Ovary (tissue), 9 donors: ENCODE results near the gene PSD2. TPM values are rescaled to one million over a fixed set of nuclear protein-coding genes. Genes with fewer than 3 reads are reported as not detected.
A peak's percentile ranks its signal among the peaks of the same experiment; 100 is the strongest.

ENCODE experiments used
- DNase-seq, 5 donors: peaks; one replicate each; pipeline ENCODE4 v3.0.0-alpha.2; 2019 to 2020
- H3K27ac ChIP-seq, 2 donors: fragments of 200-600 bp; one replicate each; pipeline versions ENCODE4 v1.5.1 to v1.8.0; 2019 to 2022
- H3K27me3 ChIP-seq: fragments of 200-600 bp; one replicate; pipeline ENCODE4 v1.8.0; 2022
- H3K36me3 ChIP-seq: fragments of 200-600 bp; sonication (generic); one replicate; pipeline ENCODE4 v1.5.1; 2019
- H3K4me1 ChIP-seq: one replicate; pipeline ENCODE4 v1.8.1; 2013; ENCODE audit warnings: mild to moderate bottlenecking, moderate library complexity; ENCODE audit not compliant: insufficient read depth
- H3K4me3 ChIP-seq: fragments of 200-600 bp; sonication (generic); one replicate; pipeline ENCODE4 v1.5.1; 2017
- H3K9me3 ChIP-seq, 2 donors: fragments of 200-600 bp in 1 of 2; sonication (generic) in 1 of 2; one replicate each; pipeline versions ENCODE4 v1.5.1 to v1.8.1; 2013 to 2019; ENCODE audit warnings: mild to moderate bottlenecking in 1 of 2, moderate library complexity in 1 of 2
- EP300 ChIP-seq: sonication (generic); formaldehyde crosslinking; IDR thresholded peaks from one replicate; pipeline ENCODE4 v1.6.1; 2017; ENCODE audit warnings: antibody characterized with exemption
- POLR2A ChIP-seq: fragments of 450-650 bp; IDR thresholded peaks from one replicate; pipeline ENCODE4 v1.6.1; 2017; ENCODE audit warnings: antibody characterized with exemption, mild to moderate bottlenecking, moderate library complexity
- WGBS, 3 donors: extraction: QIAGEN DNeasy Blood & Tissue Kit in 1 of 3; methylation state at CpG; one replicate each; pipeline versions ENCODE4 v1.1.5 to v1.1.7; 2013 to 2017; 5-methylcytosine and 5-hydroxymethylcytosine counted together
- intact Hi-C, 4 donors: fragments of 100-400 bp; cut with DNase I; formaldehyde crosslinking; loops; one replicate each; pipeline versions ENCODE4 v1.11.0 to v1.15.1; 2022 to 2023
- polyA plus RNA-seq, 2 donors: library from polyadenylated mRNA; stranded (reverse); fragments of 200-250 nt in 1 of 2; fragments of 350-450 nt in 1 of 2; fragmentation: Illumina TruSeq in 1 of 2; extraction: RNeasy Lipid Tissue Mini Kit (QIAGEN cat#74804) in 1 of 2; gene quantifications; one replicate each; pipeline ENCODE4 v1.2.3, GENCODE V29; 2013 to 2014
- total RNA-seq, 7 donors: library from RNA; depleted of rRNA in 2 of 7; stranded (reverse); fragments of >200 nt in 2 of 7; fragmentation: NEBNext Ultra II Directional in 3 of 7; extraction: Animal tissue kit (Norgen Biotek cat#: 25700) in 3 of 7; gene quantifications; one replicate each; pipeline versions ENCODE4 v1.1.0 to v1.2.4, GENCODE V29; 2016 to 2023
- TF ChIP-seq, protein P1 (sequence below), 3 donors: fragments of 450-650 bp in 2 of 3; fragments of 200-600 bp in 1 of 3; IDR thresholded peaks; one replicate each; pipeline versions ENCODE4 v1.5.1 to v1.8.0; 2016 to 2022; ENCODE audit warnings: antibody characterized with exemption in 3 of 3, mild to moderate bottlenecking in 1 of 3
- donor health status: DM: no; HTN: no; CAD: no; lungs with moderate emphysema.
- donor health status: DM: no; HTN: no; CAD: no.
- donor health status: Bipolar disorder and iron deficiency.
- donor health status: DM: yes; HTN: yes; CAD: no.
- donor health status: DM: no; HTN: no; CAD: no.
- donor health status: DM: yes; HTN: yes; CAD: no.

Gene PSD2
- total and polyA plus RNA-seq, 9 donors, result 0.05 to 0.37 (median 0.12) TPM; not detected in 2

DNA sequence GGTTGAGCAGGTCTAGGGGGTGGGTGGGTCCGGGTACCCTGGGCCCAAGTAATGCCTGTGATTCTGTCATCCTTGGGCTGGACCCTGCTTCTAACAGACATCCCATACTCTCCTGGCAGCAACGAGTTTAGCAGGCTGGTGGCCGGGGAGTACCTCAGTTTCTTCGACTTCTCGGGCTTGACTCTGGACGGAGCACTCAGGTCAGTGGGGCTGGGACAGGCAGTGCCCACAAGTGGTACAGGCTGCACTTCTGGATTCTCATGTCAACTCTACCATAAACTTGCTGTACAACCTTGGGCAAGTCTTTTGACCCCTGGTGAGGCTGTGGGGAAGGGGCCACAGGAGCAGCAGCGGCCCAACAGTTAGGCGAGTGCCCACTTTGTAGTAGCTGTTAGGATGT, 21.8 kb downstream of the PSD2 start:
- Histone ChIP-seq H3K9me3 (no peaks in the 10 kb centered on the region), H3K4me1 (no peaks in the 10 kb centered on the region), H3K36me3 (no peaks in the 10 kb centered on the region), H3K27me3 (no peaks in the 10 kb centered on the region), H3K27ac (no peak overlapping the region), H3K4me3 (no peak overlapping the region)
- intact Hi-C loops, result no loop called here
- 86 to 94% (median 88%) methylated on average over 8 of the region's 8 CpGs for WGBS, 3 donors
- DNase-seq, result peak in 1 of 5 donors; percentile 10
- TF ChIP-seq EP300, result no peak
- TF ChIP-seq POLR2A, result no peak
- TF ChIP-seq, protein P1, sequence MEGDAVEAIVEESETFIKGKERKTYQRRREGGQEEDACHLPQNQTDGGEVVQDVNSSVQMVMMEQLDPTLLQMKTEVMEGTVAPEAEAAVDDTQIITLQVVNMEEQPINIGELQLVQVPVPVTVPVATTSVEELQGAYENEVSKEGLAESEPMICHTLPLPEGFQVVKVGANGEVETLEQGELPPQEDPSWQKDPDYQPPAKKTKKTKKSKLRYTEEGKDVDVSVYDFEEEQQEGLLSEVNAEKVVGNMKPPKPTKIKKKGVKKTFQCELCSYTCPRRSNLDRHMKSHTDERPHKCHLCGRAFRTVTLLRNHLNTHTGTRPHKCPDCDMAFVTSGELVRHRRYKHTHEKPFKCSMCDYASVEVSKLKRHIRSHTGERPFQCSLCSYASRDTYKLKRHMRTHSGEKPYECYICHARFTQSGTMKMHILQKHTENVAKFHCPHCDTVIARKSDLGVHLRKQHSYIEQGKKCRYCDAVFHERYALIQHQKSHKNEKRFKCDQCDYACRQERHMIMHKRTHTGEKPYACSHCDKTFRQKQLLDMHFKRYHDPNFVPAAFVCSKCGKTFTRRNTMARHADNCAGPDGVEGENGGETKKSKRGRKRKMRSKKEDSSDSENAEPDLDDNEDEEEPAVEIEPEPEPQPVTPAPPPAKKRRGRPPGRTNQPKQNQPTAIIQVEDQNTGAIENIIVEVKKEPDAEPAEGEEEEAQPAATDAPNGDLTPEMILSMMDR (IDR thresholded peaks at IDR 0.05), result no peak

DNA sequence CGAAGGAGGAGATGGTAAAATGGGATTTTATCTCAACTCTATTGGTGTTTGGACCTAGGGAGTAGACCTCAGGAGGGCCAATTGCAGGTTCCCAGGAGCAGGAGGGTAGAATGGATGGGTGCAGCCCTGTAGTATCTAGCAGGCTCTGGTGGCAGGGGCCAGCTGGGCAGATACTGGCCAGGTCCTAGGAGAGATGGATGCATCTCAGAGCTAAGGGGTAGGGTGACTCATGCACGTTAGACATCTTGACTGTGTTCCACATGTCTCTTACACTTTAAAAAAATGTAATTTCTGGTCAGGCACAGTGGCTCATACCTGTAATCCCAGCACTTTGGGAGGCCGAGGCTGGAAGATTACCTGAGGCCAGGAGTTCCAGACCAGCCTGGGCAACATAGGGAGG, 22.4 kb downstream of the PSD2 start:
- Histone ChIP-seq H3K4me3 (no peak overlapping the region), H3K27me3 (no peaks in the 10 kb centered on the region), H3K36me3 (no peaks in the 10 kb centered on the region), H3K27ac (no peak overlapping the region), H3K9me3 (no peaks in the 10 kb centered on the region), H3K4me1 (no peaks in the 10 kb centered on the region)
- 78 to 84% (median 82%) methylated on average over 3 of the region's 3 CpGs for WGBS, 3 donors
- TF ChIP-seq EP300 (no peak), POLR2A (no peak)
- TF ChIP-seq, protein P1 (IDR thresholded peaks at IDR 0.05), result no peak
- DNase-seq, result no peak
- intact Hi-C loops, result no loop called here

DNA sequence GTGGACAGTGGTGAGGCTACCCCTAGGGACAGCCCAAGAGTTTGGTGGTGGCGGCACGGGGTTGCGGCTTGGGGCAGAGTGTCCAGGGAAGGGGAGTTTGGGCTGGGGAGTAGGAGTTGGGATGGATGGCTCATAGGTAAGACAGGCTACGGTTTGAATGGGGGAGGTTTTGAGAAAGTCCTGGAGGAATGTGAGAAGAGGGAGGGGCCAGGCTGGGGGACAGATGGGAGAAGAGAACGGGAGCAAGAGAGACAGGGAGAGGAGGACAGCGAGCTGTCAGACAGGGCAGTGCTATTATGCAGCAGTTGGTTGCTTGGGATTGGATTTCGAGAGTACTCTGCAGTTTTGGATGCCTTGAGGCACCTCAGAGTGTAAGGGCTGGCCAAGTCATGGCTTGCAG, 24.5 kb downstream of the PSD2 start:
- intact Hi-C loops, result no loop called here
- no peaks in the 10 kb centered on the region for H3K27me3 ChIP-seq
- DNase-seq, result peak in 1 of 5 donors; percentile 13

DNA sequence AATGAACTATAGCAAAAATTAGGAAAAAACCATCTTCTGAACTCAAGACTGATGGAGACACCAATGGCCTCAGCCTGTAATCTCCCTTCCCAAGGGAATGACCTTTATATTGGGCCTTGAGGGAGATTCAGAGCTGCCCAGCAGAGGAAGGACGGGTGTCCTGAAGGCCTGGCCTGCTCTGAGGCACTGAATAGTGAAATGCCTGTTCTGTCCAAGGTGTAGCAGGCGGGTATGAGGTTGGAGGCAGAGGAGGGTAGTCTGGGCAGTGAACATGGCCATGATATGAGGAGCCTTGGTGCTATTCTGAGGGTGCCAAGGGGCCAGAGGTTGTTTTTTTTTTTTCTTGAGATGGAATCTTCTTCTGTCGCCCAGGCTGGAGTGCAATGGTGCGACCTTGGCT, 25.0 kb downstream of the PSD2 start:
- Histone ChIP-seq H3K36me3 (no peaks in the 10 kb centered on the region), H3K4me1 (no peaks in the 10 kb centered on the region), H3K9me3 (no peaks in the 10 kb centered on the region), H3K27ac (no peak overlapping the region), H3K27me3 (no peaks in the 10 kb centered on the region), H3K4me3 (no peak overlapping the region)
- TF ChIP-seq EP300, result no peak
- TF ChIP-seq, protein P1 (IDR thresholded peaks at IDR 0.05), result no peak
- TF ChIP-seq POLR2A, result no peak
- DNase-seq, result no peak
- intact Hi-C loops, result no loop called here
- 77 to 90% (median 89%) methylated on average over 4 of the region's 4 CpGs for WGBS, 3 donors

More for the DNA sequence above, 24.5 kb downstream of the PSD2 start:
- Histone ChIP-seq H3K27ac (no peak overlapping the region), H3K9me3 (no peaks in the 10 kb centered on the region), H3K36me3 (no peaks in the 10 kb centered on the region), H3K4me3 (no peak overlapping the region), H3K4me1 (no peaks in the 10 kb centered on the region)
- 53 to 66% (median 58%) methylated on average over 7 of the region's 7 CpGs for WGBS, 3 donors
- TF ChIP-seq EP300, result no peak
- TF ChIP-seq, protein P1 (IDR thresholded peaks at IDR 0.05), result no peak
- no peak for TF ChIP-seq POLR2A
